H7 (cell line): ENCODE data around the gene ANXA5. TPM values are rescaled to one million over a fixed set of nuclear protein-coding genes. Genes with fewer than 3 reads are reported as not detected.
"Not testable (repeated sequence)": the region's sequence is repeated elsewhere in the genome, so short reads cannot be mapped to it uniquely, and the experiment has no call there.

Experiments used
- DNase-seq: peaks from one replicate; pipeline ENCODE4 v3.0.0; 2012
- H3K27me3 ChIP-seq: 2 replicates; pipeline ENCODE4 v1.6.0; 2011; ENCODE audit warnings: mild to moderate bottlenecking, low read length; ENCODE audit not compliant: control insufficient read depth, insufficient read depth
- H3K36me3 ChIP-seq: replicated peaks from 2 replicates; pipeline ENCODE4 v1.5.1; 2011; ENCODE audit warnings: low read length; ENCODE audit not compliant: control insufficient read depth, insufficient read depth
- H3K4me3 ChIP-seq: 2 replicates; pipeline ENCODE4 v1.5.1; 2011; ENCODE audit warnings: low read depth, mild to moderate bottlenecking, control low read depth, low read length, moderate library complexity; ENCODE audit not compliant: insufficient read depth
- total RNA-seq: library from RNA; depleted of rRNA; stranded (reverse); fragments of >200 nt; shearing (Covaris generic); gene quantifications from 2 replicates; pipeline ENCODE4 v1.2.3, GENCODE V29; 2014; rRNA removed

ANXA5 gene
- 256 and 278 TPM in 2 replicates for total RNA-seq

- Histone ChIP-seq H3K4me3 (peak within 1 kb of the TSS; percentile 97), H3K27me3 (no peaks in the 10 kb centered on the region), H3K36me3 (no peaks in the 10 kb centered on the region; the same call in 1 of the 2 replicates)
- peak; percentile 93 for DNase-seq
Measured at GRCh38 chr4:121696581-121697461, at the start of gene ANXA5. Gene ANXA5 (minus strand): TSS chr4:121696980. CDS start chr4:121696589, 391 bp downstream.

GRCh38 chr4:121742794-121743193 is 46.0 kb upstream of the ANXA5 start:
- DNase-seq, result peak; percentile 12
- Histone ChIP-seq H3K36me3 (no peaks in the 10 kb centered on the region), H3K4me3 (no peak overlapping the region), H3K27me3 (peaks cover 8% of the 10 kb centered on the region; the same call in 1 of the 2 replicates)

- Histone ChIP-seq H3K27me3 (peaks cover under 1% of the 10 kb centered on the region; the same call in 1 of the 2 replicates), H3K36me3 (no peaks in the 10 kb centered on the region), H3K4me3 (no peak overlapping the region)
- DNase-seq, result no peak
Measured at GRCh38 chr4:121741751-121742150, 45.0 kb upstream of the ANXA5 start.

- H3K4me3 ChIP-seq, result no peak overlapping the region
- no peaks in the 10 kb centered on the region for H3K36me3 ChIP-seq
- DNase-seq, result peak; percentile 38
- H3K27me3 ChIP-seq, result no peaks in the 10 kb centered on the region; the same call in 1 of the 2 replicates
Measured at GRCh38 chr4:121740796-121741409, 44.1 kb upstream of the ANXA5 start.

GRCh38 chr4:121739575-121739974 is 42.8 kb upstream of the ANXA5 start:
- no peak for DNase-seq
- Histone ChIP-seq H3K27me3 (no peaks in the 10 kb centered on the region; the same call in 1 of the 2 replicates), H3K4me3 (no peak overlapping the region), H3K36me3 (no peaks in the 10 kb centered on the region)

GRCh38 chr4:121738780-121739535 is 42.2 kb upstream of the ANXA5 start:
- no peak for DNase-seq
- H3K27me3 ChIP-seq, result no peaks in the 10 kb centered on the region; the same call in 1 of the 2 replicates
- H3K4me3 ChIP-seq, result no peak overlapping the region
- H3K36me3 ChIP-seq, result no peaks in the 10 kb centered on the region

GRCh38 chr4:121737846-121738554 is 41.2 kb upstream of the ANXA5 start:
- no peaks in the 10 kb centered on the region for H3K36me3 ChIP-seq
- H3K4me3 ChIP-seq, result no peak overlapping the region
- no peaks in the 10 kb centered on the region; the same call in 1 of the 2 replicates for H3K27me3 ChIP-seq
- no peak for DNase-seq

- Histone ChIP-seq H3K36me3 (no peaks in the 10 kb centered on the region), H3K27me3 (no peaks in the 10 kb centered on the region; the same call in 1 of the 2 replicates), H3K4me3 (no peak overlapping the region)
- DNase-seq, result peak; percentile 44
Measured at GRCh38 chr4:121736735-121737351, 40.1 kb upstream of the ANXA5 start.

GRCh38 chr4:121734571-121734970 is 37.8 kb upstream of the ANXA5 start:
- H3K27me3 ChIP-seq, result no peaks in the 10 kb centered on the region
- H3K36me3 ChIP-seq, result no peaks in the 10 kb centered on the region
- H3K4me3 ChIP-seq, result no peak overlapping the region
- no peak for DNase-seq

- no peak for DNase-seq
Measured at GRCh38 chr4:121733942-121734341, 37.2 kb upstream of the ANXA5 start.

GRCh38 chr4:121729753-121730152 is 33.0 kb upstream of the ANXA5 start:
- H3K4me3 ChIP-seq, H3K36me3 ChIP-seq, DNase-seq, H3K27me3 ChIP-seq: not testable (repeated sequence)

More at GRCh38 chr4:121733942-121734341, 37.2 kb upstream of the ANXA5 start:
- H3K27me3 ChIP-seq, result no peaks in the 10 kb centered on the region
- no peak overlapping the region for H3K4me3 ChIP-seq
- H3K36me3 ChIP-seq, result no peaks in the 10 kb centered on the region

GRCh38 chr4:121728798-121729226 is 32.0 kb upstream of the ANXA5 start:
- no peak overlapping the region for H3K4me3 ChIP-seq
- H3K27me3 ChIP-seq, result no peaks in the 10 kb centered on the region
- no peak for DNase-seq
- no peaks in the 10 kb centered on the region for H3K36me3 ChIP-seq

GRCh38 chr4:121728066-121728465 is 31.3 kb upstream of the ANXA5 start:
- no peak overlapping the region for H3K4me3 ChIP-seq
- H3K36me3 ChIP-seq, result no peaks in the 10 kb centered on the region
- no peaks in the 10 kb centered on the region for H3K27me3 ChIP-seq
- DNase-seq, result no peak
